HEK293T (cell line): ENCODE measurements around the gene THYN1.

Experiments used
- ARNT ChIP-seq: fragments of 450-650 bp; IDR thresholded peaks from 2 replicates; pipeline ENCODE4 v1.6.1; 2017; ENCODE audit warnings: mild to moderate bottlenecking
- BHLHE40 ChIP-seq: fragments of 450-650 bp; IDR thresholded peaks from 2 replicates; pipeline ENCODE4 v1.6.1; 2016; ENCODE audit warnings: mild to moderate bottlenecking, moderate library complexity, borderline replicate concordance
- ELF4 ChIP-seq: fragments of 450-650 bp; IDR thresholded peaks from 2 replicates; pipeline ENCODE4 v1.6.1; 2017; ENCODE audit warnings: antibody characterized with exemption
- FOXA1 ChIP-seq: fragments of 450-650 bp; IDR thresholded peaks from 2 replicates; pipeline ENCODE4 v1.6.1; 2016; ENCODE audit warnings: mild to moderate bottlenecking
- FOXM1 ChIP-seq: fragments of 450-650 bp; IDR thresholded peaks from 2 replicates; pipeline ENCODE4 v1.6.1; 2017; ENCODE audit warnings: mild to moderate bottlenecking, borderline replicate concordance
- HDGF ChIP-seq: fragments of 450-650 bp; IDR thresholded peaks from 2 replicates; pipeline ENCODE4 v1.6.1; 2017; ENCODE audit warnings: antibody characterized with exemption, borderline replicate concordance
- L3MBTL2 ChIP-seq: fragments of 450-650 bp; conservative IDR thresholded peaks from 2 replicates; pipeline ENCODE4 v1.6.1; 2016; ENCODE audit warnings: mild to moderate bottlenecking
- SP1 ChIP-seq: fragments of 450-650 bp; IDR thresholded peaks from 2 replicates; pipeline ENCODE4 v1.6.1; 2017
- TF ChIP-seq, protein P1 (sequence below): fragments of 450-650 bp; IDR thresholded peaks from 2 replicates; pipeline ENCODE4 v1.6.1; 2016

DNA sequence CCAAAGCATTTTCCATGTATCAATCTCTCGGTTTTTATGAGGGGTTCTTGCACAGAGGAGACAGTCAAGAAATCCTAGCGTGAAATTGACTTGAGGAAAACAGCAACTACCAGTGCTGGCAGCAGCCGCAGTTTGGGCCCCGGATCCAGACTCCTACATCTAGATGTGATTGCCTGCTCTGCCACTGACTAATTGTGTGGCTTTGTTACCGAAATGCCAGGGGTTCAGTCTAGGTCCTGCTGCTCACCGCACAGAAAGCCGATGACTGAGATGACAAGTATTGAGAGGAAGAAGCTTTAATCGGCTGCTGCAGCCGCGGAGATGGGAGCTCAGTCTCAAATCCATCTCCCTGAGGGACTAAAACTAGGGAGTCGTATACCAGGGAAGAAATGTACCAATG is 14.8 kb upstream of the THYN1 start:
- TF ChIP-seq ARNT, result no peak
- no peak for TF ChIP-seq L3MBTL2
- TF ChIP-seq, protein P1, sequence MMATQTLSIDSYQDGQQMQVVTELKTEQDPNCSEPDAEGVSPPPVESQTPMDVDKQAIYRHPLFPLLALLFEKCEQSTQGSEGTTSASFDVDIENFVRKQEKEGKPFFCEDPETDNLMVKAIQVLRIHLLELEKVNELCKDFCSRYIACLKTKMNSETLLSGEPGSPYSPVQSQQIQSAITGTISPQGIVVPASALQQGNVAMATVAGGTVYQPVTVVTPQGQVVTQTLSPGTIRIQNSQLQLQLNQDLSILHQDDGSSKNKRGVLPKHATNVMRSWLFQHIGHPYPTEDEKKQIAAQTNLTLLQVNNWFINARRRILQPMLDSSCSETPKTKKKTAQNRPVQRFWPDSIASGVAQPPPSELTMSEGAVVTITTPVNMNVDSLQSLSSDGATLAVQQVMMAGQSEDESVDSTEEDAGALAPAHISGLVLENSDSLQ, result no peak
- TF ChIP-seq HDGF, result no peak
- TF ChIP-seq FOXA1, result no peak
- TF ChIP-seq ELF4, result no peak
- TF ChIP-seq BHLHE40, result no peak
- TF ChIP-seq SP1, result no peak
- TF ChIP-seq FOXM1, result no peak
